ENCODE results near the gene TNKS2.

- no peak for TF ChIP-seq CTCF (IDR thresholded peaks at IDR 0.05)
- TF ChIP-seq POLR2A (IDR thresholded peaks at IDR 0.05): no peak
These were observed 87.3 kb downstream of the TNKS2 start for GRCh38 chr10:91885362-91886079.

All from Peyer's patch (tissue), 4 donors.